ENCODE data around the gene TMEM184B.

DNA sequence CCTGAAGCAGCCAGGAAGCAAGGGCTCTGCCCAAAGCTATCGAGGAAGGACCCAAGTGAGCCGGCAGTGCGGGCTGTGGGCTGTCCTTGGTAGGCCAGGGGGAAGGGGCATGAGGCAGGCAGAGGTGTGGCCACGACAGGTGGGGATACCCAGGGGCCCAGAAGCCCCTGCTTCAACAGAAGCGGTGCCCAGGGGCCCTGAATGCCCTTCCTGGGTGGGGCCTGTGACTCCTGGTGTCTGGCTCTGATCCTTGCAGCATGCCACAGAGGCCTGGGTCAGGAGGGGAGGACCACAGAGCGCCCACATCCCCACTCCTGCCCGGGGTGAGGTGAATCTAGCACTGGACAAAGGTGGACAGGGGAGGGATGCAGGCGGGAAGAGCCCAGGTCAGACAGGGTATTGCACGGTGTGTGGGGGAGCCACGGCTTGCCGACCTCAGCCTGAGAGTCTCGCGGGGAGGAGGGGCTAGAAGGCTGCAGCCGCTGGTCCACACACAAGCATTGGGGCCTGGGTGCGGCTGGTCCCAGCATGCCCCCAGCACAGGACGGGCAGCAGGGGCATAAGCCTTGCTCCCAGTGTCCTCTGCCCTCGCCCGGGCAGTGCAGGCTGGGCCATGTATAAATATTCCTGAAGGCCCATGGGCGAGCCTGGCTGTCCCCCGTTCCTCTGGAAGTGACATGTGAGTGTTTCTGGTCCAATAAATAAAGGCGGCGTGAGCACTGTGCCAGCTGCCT lies 52.0 kb downstream of the TMEM184B start:
- TF ChIP-seq ZNF384 (IDR thresholded peaks at IDR 0.05; ENCODE audit: borderline replicate concordance, low read depth, low read length) (no peak), POLR2AphosphoS5 (IDR thresholded peaks at IDR 0.05; ENCODE audit: low read length) (no peak), SRF (IDR thresholded peaks at IDR 0.05; ENCODE audit: low read depth in 2 of 2, low read length in 2 of 2) (no peak), CREB1 (IDR thresholded peaks at IDR 0.05; ENCODE audit: low read depth) (no peak), GATAD2B (conservative IDR thresholded peaks at IDR 0.05; ENCODE audit: low read depth) (no peak), ZBED1 (IDR thresholded peaks at IDR 0.05; ENCODE audit: borderline replicate concordance) (no peak), FOXM1 (IDR thresholded peaks at IDR 0.05; ENCODE audit: low read depth, low read length) (no peak), SIN3A (IDR thresholded peaks at IDR 0.05; ENCODE audit: low read depth, low read length) (no peak), HDGF (IDR thresholded peaks at IDR 0.05) (no peak), BACH1 (IDR thresholded peaks at IDR 0.05; ENCODE audit: borderline replicate concordance) (no peak), KAT2A (conservative IDR thresholded peaks at IDR 0.05; ENCODE audit: control insufficient read depth, low read depth, low read length) (no peak), EZH2 (IDR thresholded peaks at IDR 0.05; ENCODE audit: borderline replicate concordance, control insufficient read depth, low read depth, low read length) (no peak)
- TF ChIP-seq, protein P1, sequence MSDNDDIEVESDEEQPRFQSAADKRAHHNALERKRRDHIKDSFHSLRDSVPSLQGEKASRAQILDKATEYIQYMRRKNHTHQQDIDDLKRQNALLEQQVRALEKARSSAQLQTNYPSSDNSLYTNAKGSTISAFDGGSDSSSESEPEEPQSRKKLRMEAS (IDR thresholded peaks at IDR 0.05; ENCODE audit: low read depth, low read length), result no peak
- TF ChIP-seq, protein P2, sequence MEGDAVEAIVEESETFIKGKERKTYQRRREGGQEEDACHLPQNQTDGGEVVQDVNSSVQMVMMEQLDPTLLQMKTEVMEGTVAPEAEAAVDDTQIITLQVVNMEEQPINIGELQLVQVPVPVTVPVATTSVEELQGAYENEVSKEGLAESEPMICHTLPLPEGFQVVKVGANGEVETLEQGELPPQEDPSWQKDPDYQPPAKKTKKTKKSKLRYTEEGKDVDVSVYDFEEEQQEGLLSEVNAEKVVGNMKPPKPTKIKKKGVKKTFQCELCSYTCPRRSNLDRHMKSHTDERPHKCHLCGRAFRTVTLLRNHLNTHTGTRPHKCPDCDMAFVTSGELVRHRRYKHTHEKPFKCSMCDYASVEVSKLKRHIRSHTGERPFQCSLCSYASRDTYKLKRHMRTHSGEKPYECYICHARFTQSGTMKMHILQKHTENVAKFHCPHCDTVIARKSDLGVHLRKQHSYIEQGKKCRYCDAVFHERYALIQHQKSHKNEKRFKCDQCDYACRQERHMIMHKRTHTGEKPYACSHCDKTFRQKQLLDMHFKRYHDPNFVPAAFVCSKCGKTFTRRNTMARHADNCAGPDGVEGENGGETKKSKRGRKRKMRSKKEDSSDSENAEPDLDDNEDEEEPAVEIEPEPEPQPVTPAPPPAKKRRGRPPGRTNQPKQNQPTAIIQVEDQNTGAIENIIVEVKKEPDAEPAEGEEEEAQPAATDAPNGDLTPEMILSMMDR (IDR thresholded peaks at IDR 0.05 in 2 of 3, conservative IDR thresholded peaks at IDR 0.05 in 1 of 3; ENCODE audit: control insufficient read depth in 2 of 3, extremely low read depth in 1 of 3, insufficient read depth in 1 of 3, low read depth in 3 of 3, low read length in 3 of 3), result no peak

All from GM12878 (cell line).